Bronchial epithelial cell (primary cell): Measurements from ENCODE around the gene NRSN2. TPM values are rescaled to one million over a fixed set of nuclear protein-coding genes. Genes with fewer than 3 reads are reported as not detected.

Experiments
- DNase-seq: peaks from one replicate; pipeline ENCODE4 v3.0.0-alpha.2; 2010; ENCODE audit warnings: low read depth
- FAIRE-seq: peaks from 2 replicates; lab custom pipeline; 2011; peaks lifted over from hg19 to GRCh38; lab: Jason Lieb, UNC
- H3K27me3 ChIP-seq: 2 replicates; pipeline ENCODE4 v1.5.1; 2011; ENCODE audit warnings: low read length; ENCODE audit not compliant: control insufficient read depth, insufficient read depth
- H3K36me3 ChIP-seq: 2 replicates; pipeline ENCODE4 v1.5.1; 2011; ENCODE audit warnings: low read length; ENCODE audit not compliant: control insufficient read depth, insufficient read depth
- H3K4me3 ChIP-seq: 2 replicates; pipeline ENCODE4 v1.5.1; 2011; ENCODE audit warnings: mild to moderate bottlenecking, low read depth, low read length, control low read depth
- CTCF ChIP-seq: IDR thresholded peaks from 2 replicates; pipeline ENCODE4 v1.5.1; 2011; ENCODE audit warnings: mild to moderate bottlenecking, moderate library complexity, low read length, control low read depth, inconsistent platforms; ENCODE audit not compliant: insufficient read depth, severe bottlenecking
- total RNA-seq: library from RNA; depleted of rRNA; stranded (reverse); fragments of >200 nt; gene quantifications from 2 replicates; pipeline ENCODE4 v1.2.1, GENCODE V29; 2014

NRSN2 gene
- total RNA-seq, 1 donor from 2014 or later = 2.1 TPM

GRCh38 chr20:316316-317068, 30.4 kb upstream of the NRSN2 start:
- H3K36me3 ChIP-seq = no peaks in the 10 kb centered on the region
- no peaks in the 10 kb centered on the region for H3K27me3 ChIP-seq
- FAIRE-seq (no peak), DNase-seq (no peak)
- H3K4me3 ChIP-seq = no peak overlapping the region
- no peak for TF ChIP-seq CTCF

GRCh38 chr20:324177-325044, 22.5 kb upstream of the NRSN2 start:
- DNase-seq = peak; percentile 69
- Histone ChIP-seq H3K36me3 (no peaks in the 10 kb centered on the region), H3K4me3 (peak overlapping the region; percentile 67), H3K27me3 (no peaks in the 10 kb centered on the region)
- TF ChIP-seq CTCF = peak; percentile 47
- no peak for FAIRE-seq

DNA sequence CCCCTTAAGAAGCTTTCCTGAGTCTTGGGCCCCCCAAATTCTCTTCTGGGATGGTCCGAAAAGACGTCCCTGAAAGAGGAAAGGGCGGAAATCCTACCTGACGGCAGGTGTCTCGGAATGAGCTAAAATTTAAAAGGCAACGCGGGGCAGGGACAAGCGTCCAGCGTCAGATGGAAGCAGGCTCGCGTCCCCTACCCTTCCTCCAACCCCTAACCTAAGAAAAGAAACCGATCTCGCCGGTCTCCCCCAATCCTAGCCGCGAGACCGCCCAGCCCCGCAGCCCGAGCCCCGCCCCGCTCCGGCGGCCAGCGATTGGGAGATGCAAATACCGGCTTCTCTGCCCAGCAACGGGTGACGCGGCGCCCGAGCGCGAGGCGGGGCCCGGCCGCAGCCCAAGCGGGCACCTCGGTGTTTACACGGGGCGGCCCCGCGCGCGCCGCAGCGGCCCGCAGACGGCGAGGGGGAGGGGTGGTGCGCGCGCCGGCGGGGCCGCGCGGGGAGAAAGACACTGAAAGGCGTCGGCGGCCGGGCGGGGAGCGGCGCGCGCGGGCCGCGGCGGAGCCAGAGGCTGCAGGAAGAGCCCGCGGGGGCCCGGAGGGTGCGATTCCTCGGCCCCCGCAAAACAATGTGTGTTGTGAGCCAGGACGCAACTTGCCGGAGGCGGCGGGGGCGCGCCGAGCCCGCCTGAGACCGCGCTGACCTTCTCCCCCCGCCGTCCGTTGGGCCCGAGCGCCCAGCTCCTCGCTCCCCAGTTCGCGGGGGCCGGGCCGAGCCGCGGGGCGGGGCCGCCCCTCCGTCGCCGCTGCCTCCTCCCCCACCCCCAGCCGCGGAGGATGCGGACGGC, 21.6 kb upstream of the NRSN2 start, which contains the start of gene SOX12:
Gene SOX12 (plus strand): TSS at position 508 of the 844 bp plus-strand sequence. CDS start 373 bp downstream, outside the sequence.
- Histone ChIP-seq H3K4me3 (peak within 1 kb of the TSS; percentile 67), H3K27me3 (no peaks in the 10 kb centered on the region), H3K36me3 (no peaks in the 10 kb centered on the region)
- DNase-seq = peak; percentile 72
- FAIRE-seq = no peak
- no peak for TF ChIP-seq CTCF

DNA sequence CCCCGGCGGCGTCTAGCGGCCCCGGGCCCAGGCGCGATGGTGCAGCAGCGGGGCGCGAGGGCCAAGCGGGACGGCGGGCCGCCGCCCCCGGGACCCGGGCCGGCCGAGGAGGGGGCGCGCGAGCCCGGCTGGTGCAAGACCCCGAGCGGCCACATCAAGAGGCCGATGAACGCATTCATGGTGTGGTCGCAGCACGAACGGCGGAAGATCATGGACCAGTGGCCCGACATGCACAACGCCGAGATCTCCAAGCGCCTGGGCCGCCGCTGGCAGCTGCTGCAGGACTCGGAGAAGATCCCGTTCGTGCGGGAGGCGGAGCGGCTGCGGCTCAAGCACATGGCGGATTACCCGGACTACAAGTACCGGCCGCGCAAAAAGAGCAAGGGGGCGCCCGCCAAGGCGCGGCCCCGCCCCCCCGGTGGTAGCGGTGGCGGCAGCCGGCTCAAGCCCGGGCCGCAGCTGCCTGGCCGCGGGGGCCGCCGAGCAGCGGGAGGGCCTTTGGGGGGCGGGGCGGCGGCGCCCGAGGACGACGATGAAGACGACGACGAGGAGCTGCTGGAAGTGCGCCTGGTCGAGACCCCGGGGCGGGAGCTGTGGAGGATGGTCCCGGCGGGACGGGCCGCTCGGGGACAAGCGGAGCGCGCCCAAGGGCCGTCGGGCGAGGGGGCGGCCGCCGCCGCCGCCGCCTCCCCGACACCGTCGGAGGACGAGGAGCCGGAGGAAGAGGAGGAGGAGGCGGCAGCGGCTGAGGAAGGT, 20.8 kb upstream of the NRSN2 start:
- H3K27me3 ChIP-seq = no peaks in the 10 kb centered on the region
- H3K4me3 ChIP-seq = peak overlapping the region; percentile 67
- no peak for TF ChIP-seq CTCF
- no peak for FAIRE-seq
- no peak for DNase-seq
- no peaks in the 10 kb centered on the region for H3K36me3 ChIP-seq

GRCh38 chr20:326645-327185, 20.2 kb upstream of the NRSN2 start:
- Histone ChIP-seq H3K4me3 (peak overlapping the region; percentile 67), H3K36me3 (no peaks in the 10 kb centered on the region), H3K27me3 (no peaks in the 10 kb centered on the region)
- DNase-seq = no peak
- FAIRE-seq = no peak
- TF ChIP-seq CTCF = no peak
